EL (cell line): ENCODE data around the gene GPC4.

Experiments
- DNase-seq: peaks from one replicate; pipeline ENCODE4 v3.0.0-alpha.2; 2016

The GPC4 gene

GRCh38 chrX:133410550-133410949 is 4.7 kb downstream of the GPC4 start:
- DNase-seq = no peak

- no peak for DNase-seq
Observed at GRCh38 chrX:133405498-133406185, 9.6 kb downstream of the GPC4 start.

- no peak for DNase-seq
Observed at GRCh38 chrX:133403984-133404383, 11.3 kb downstream of the GPC4 start.

GRCh38 chrX:133402830-133403625 is 12.3 kb downstream of the GPC4 start:
- no peak for DNase-seq

- no peak for DNase-seq
Observed at GRCh38 chrX:133402042-133402453, 13.2 kb downstream of the GPC4 start.

- no peak for DNase-seq
Observed at GRCh38 chrX:133401536-133401935, 13.8 kb downstream of the GPC4 start.

GRCh38 chrX:133399411-133399810 is 15.9 kb downstream of the GPC4 start:
- no peak for DNase-seq

GRCh38 chrX:133394765-133395164 is 20.5 kb downstream of the GPC4 start:
- no peak for DNase-seq

GRCh38 chrX:133392671-133393070 is 22.6 kb downstream of the GPC4 start:
- DNase-seq = no peak

GRCh38 chrX:133391111-133391510 is 24.2 kb downstream of the GPC4 start:
- no peak for DNase-seq

GRCh38 chrX:133390676-133391075 is 24.6 kb downstream of the GPC4 start:
- DNase-seq = no peak

GRCh38 chrX:133389975-133390374 is 25.3 kb downstream of the GPC4 start:
- no peak for DNase-seq

GRCh38 chrX:133384454-133384853 is 30.8 kb downstream of the GPC4 start:
- DNase-seq = no peak

GRCh38 chrX:133380711-133381619 is 34.3 kb downstream of the GPC4 start:
- DNase-seq = no peak

- DNase-seq = no peak
Observed at GRCh38 chrX:133376422-133376821, 38.9 kb downstream of the GPC4 start.

GRCh38 chrX:133375615-133376340 is 39.5 kb downstream of the GPC4 start:
- no peak for DNase-seq

- no peak for DNase-seq
Observed at GRCh38 chrX:133374874-133375387, 40.4 kb downstream of the GPC4 start.

- DNase-seq = no peak
Observed at GRCh38 chrX:133373386-133374079, 41.8 kb downstream of the GPC4 start.

- DNase-seq = no peak
Observed at GRCh38 chrX:133370696-133371275, 44.5 kb downstream of the GPC4 start.

- no peak for DNase-seq
Observed at GRCh38 chrX:133369065-133369464, 46.2 kb downstream of the GPC4 start.

- no peak for DNase-seq
Observed at GRCh38 chrX:133366735-133367134, 48.6 kb downstream of the GPC4 start.
